GM12878 (cell line): ENCODE results near the gene ABHD15. TPM values are rescaled to one million over a fixed set of nuclear protein-coding genes. Genes with fewer than 3 reads are reported as not detected.

Source experiments
- ATAC-seq: fragments of 200-7000 bp; cut with Tn5 transposase; 3 replicates; pipeline ENCODE4 v1.9.1; 2020; ENCODE audit warnings: mild to moderate bottlenecking, moderate library complexity
- BruUV-seq: library from RNA; stranded (reverse); fragments of 400-500 nt; replicated peaks from 2 replicates; lab custom pipeline; 2021; lab: Mats Ljungman, UMichigan
- CTCF ChIA-PET: fragments of 300-600 bp; sonication (Branson Sonifier 250); formaldehyde crosslinking; extraction: SDS; loops from one replicate; lab custom pipeline; 2021; ENCODE audit warnings: inconsistent platforms; lab: Yijun Ruan, JAX
- POLR2A ChIA-PET: fragments of 350-600 bp; formaldehyde crosslinking; extraction: SDS; loops from one replicate; lab custom pipeline; 2021; ENCODE audit warnings: inconsistent platforms; lab: Charles Lee
- RAD21 ChIA-PET: fragments of 300-600 bp; sonication (Branson Sonifier 250); formaldehyde crosslinking; loops from one replicate; lab custom pipeline; 2023; ENCODE audit warnings: antibody characterized with exemption; ENCODE audit not compliant: unreplicated experiment; lab: Charles Lee
- SMC1A ChIA-PET: fragments of 300-600 bp; sonication (Branson Sonifier 250); formaldehyde crosslinking; loops from one replicate; lab custom pipeline; 2023; ENCODE audit not compliant: unreplicated experiment, uncharacterized antibody; lab: Charles Lee
- DNase-seq: peaks from one replicate; pipeline ENCODE4 v3.0.0-alpha.2; 2011; ENCODE audit warnings: low read depth, low spot score
- FAIRE-seq: peaks from 3 replicates; lab custom pipeline; 2011; peaks lifted over from hg19 to GRCh38; lab: Jason Lieb, UNC
- H2AFZ ChIP-seq: 2 replicates; pipeline ENCODE4 v1.6.0; 2011; ENCODE audit warnings: low read depth, low read length, control low read depth; ENCODE audit not compliant: control insufficient read depth
- H3K27ac ChIP-seq: 2 replicates; pipeline ENCODE4 v1.5.1; 2011; ENCODE audit warnings: control low read depth; ENCODE audit not compliant: control insufficient read depth, insufficient read depth
- H3K27me3 ChIP-seq, 2 experiments: replicated peaks in 1 of 2; 2 replicates each; pipeline versions ENCODE4 v1.6.0 to v1.6.1; 2011; ENCODE audit warnings: low read length in 1 of 2; ENCODE audit not compliant: control insufficient read depth in 2 of 2, insufficient read depth in 2 of 2
- H3K36me3 ChIP-seq, 2 experiments: 2 replicates each; pipeline ENCODE4 v1.5.1; 2011; ENCODE audit warnings: low read length in 1 of 2; ENCODE audit not compliant: control insufficient read depth in 2 of 2, insufficient read depth in 2 of 2
- H3K4me1 ChIP-seq: 2 replicates; pipeline ENCODE4 v1.6.1; 2011; ENCODE audit warnings: mild to moderate bottlenecking, low read length, moderate library complexity, mixed read lengths; ENCODE audit not compliant: control insufficient read depth, insufficient read depth
- H3K4me2 ChIP-seq: 2 replicates; pipeline ENCODE4 v1.6.0; 2011; ENCODE audit warnings: control low read depth; ENCODE audit not compliant: control insufficient read depth, insufficient read depth
- H3K4me3 ChIP-seq: fragments of 200-600 bp; sonication (generic); 2 replicates; pipeline ENCODE4 v1.5.1; 2016
- H3K79me2 ChIP-seq: 2 replicates; pipeline ENCODE4 v1.6.0; 2011; ENCODE audit warnings: low read length; ENCODE audit not compliant: control insufficient read depth, insufficient read depth
- H3K9ac ChIP-seq: 2 replicates; pipeline ENCODE4 v1.8.0; 2011; ENCODE audit warnings: low read length, control low read depth, mixed read lengths; ENCODE audit not compliant: control insufficient read depth, insufficient read depth
- H3K9me3 ChIP-seq: replicated peaks from 3 replicates; pipeline ENCODE4 v1.5.1; 2011; ENCODE audit warnings: mild to moderate bottlenecking, low read length; ENCODE audit not compliant: control insufficient read depth, insufficient read depth
- H4K20me1 ChIP-seq: 2 replicates; pipeline ENCODE4 v1.6.0; 2011; ENCODE audit not compliant: control insufficient read depth, insufficient read depth
- CBFB ChIP-seq: IDR thresholded peaks from 2 replicates; pipeline ENCODE4 v1.6.1; 2016; ENCODE audit warnings: antibody characterized with exemption, low read depth
- EZH2 ChIP-seq: IDR thresholded peaks from 2 replicates; pipeline ENCODE4 v1.6.1; 2012; ENCODE audit warnings: low read depth, mild to moderate bottlenecking, control low read depth, inconsistent platforms, low read length, borderline replicate concordance; ENCODE audit not compliant: control insufficient read depth
- HCFC1 ChIP-seq: fragments of 150-350 bp; IDR thresholded peaks from 2 replicates; pipeline ENCODE4 v1.6.1; 2014; ENCODE audit warnings: low read length
- KAT2A ChIP-seq: conservative IDR thresholded peaks from 2 replicates; pipeline ENCODE4 v1.6.1; 2011; ENCODE audit warnings: low read depth, low read length; ENCODE audit not compliant: control insufficient read depth
- PAX5 ChIP-seq: IDR thresholded peaks from 2 replicates; pipeline ENCODE4 v1.6.1; 2011; ENCODE audit warnings: low read depth, low read length, borderline replicate concordance
- POLR2A ChIP-seq: IDR thresholded peaks from 2 replicates; pipeline ENCODE4 v1.6.1; 2011; ENCODE audit warnings: low read depth, mild to moderate bottlenecking, low read length
- RAD51 ChIP-seq: fragments of 450-650 bp; IDR thresholded peaks from 2 replicates; pipeline ENCODE4 v1.6.1; 2016; ENCODE audit warnings: moderate library complexity, mild to moderate bottlenecking, inconsistent platforms
- SIN3A ChIP-seq: IDR thresholded peaks from 2 replicates; pipeline ENCODE4 v1.6.1; 2012; ENCODE audit warnings: low read depth, low read length, improper control_type of control experiment
- SUZ12 ChIP-seq: fragments of 200-600 bp; sonication (generic); IDR thresholded peaks from one replicate; pipeline ENCODE4 v1.6.1; 2018; ENCODE audit warnings: antibody characterized with exemption, mild to moderate bottlenecking; ENCODE audit not compliant: unreplicated experiment
- WGBS: methylation state at CpG from one replicate; pipeline ENCODE4 v1.1.6; 2016; ENCODE audit warnings: low lambda C conversion rate; ENCODE audit not compliant: insufficient replicate concordance, insufficient coverage; ENCODE audit errors: missing lambda C conversion rate; 5-methylcytosine and 5-hydroxymethylcytosine counted together
- in situ Hi-C: fragments of 300-500 bp; cut with MboI; formaldehyde crosslinking; loops from 9 replicates; pipeline ENCODE4 v1.14.3; 2018; ENCODE audit warnings: mixed read lengths
- intact Hi-C: fragments of 100-400 bp; cut with micrococcal nuclease; formaldehyde crosslinking; loops from one replicate; pipeline ENCODE4 v1.14.2; 2022; ENCODE audit not compliant: unreplicated experiment
- polyA plus RNA-seq, 11 experiments: library from polyadenylated mRNA; depleted of rRNA in 4 of 11; unstranded in 6 of 11; stranded (reverse) in 5 of 11; fragments of >200 nt; fragmentation: Nextera tagmentation in 4 of 11; fragmentation: Illumina TruSeq in 1 of 11; extraction: Ambion mirVana in 4 of 11; extraction: Trizol in 1 of 11; gene quantifications; 1 replicate in 1 of 11; 2 replicates in 10 of 11; pipeline versions ENCODE4 v1.2.1 to v1.2.3, GENCODE V29; 2011 to 2016; ENCODE audit warnings: inconsistent platforms in 2 of 11, missing spikeins in 2 of 11, low read depth in 1 of 11
- total RNA-seq, 4 experiments: library from RNA; depleted of rRNA in 3 of 4; stranded (reverse); fragments of >200 nt in 3 of 4; fragmentation: Illumina TruSeq in 1 of 4; extraction: Trizol in 1 of 4; gene quantifications; 2 replicates each; pipeline versions ENCODE4 v1.2.1 to v1.2.3, GENCODE V29; 2013 to 2021
- TF ChIP-seq, protein P1 (sequence below): fragments of 450-650 bp; IDR thresholded peaks from 2 replicates; pipeline ENCODE4 v1.6.1; 2014; ENCODE audit warnings: mild to moderate bottlenecking
- TF ChIP-seq, protein P2 (sequence below): fragments of 450-650 bp; formaldehyde crosslinking; IDR thresholded peaks from 2 replicates; pipeline ENCODE4 v1.4.0; 2022; ENCODE audit warnings: mild to moderate bottlenecking, moderate library complexity
- TF ChIP-seq, protein P3 (sequence below): IDR thresholded peaks from 2 replicates; pipeline ENCODE4 v1.6.1; 2012; ENCODE audit warnings: mild to moderate bottlenecking, low read depth, low read length
- TF ChIP-seq, protein P4 (sequence below): IDR thresholded peaks from 2 replicates; pipeline ENCODE4 v1.6.1; 2012; ENCODE audit warnings: low read length, inconsistent platforms

The ABHD15 gene
- total and polyA plus RNA-seq, 10 of the 15 experiments (the other 5 are each of a cell fraction or from before 2014, with no cell fraction given), result 2.1 to 9.2 (median 4.9) TPM

DNA sequence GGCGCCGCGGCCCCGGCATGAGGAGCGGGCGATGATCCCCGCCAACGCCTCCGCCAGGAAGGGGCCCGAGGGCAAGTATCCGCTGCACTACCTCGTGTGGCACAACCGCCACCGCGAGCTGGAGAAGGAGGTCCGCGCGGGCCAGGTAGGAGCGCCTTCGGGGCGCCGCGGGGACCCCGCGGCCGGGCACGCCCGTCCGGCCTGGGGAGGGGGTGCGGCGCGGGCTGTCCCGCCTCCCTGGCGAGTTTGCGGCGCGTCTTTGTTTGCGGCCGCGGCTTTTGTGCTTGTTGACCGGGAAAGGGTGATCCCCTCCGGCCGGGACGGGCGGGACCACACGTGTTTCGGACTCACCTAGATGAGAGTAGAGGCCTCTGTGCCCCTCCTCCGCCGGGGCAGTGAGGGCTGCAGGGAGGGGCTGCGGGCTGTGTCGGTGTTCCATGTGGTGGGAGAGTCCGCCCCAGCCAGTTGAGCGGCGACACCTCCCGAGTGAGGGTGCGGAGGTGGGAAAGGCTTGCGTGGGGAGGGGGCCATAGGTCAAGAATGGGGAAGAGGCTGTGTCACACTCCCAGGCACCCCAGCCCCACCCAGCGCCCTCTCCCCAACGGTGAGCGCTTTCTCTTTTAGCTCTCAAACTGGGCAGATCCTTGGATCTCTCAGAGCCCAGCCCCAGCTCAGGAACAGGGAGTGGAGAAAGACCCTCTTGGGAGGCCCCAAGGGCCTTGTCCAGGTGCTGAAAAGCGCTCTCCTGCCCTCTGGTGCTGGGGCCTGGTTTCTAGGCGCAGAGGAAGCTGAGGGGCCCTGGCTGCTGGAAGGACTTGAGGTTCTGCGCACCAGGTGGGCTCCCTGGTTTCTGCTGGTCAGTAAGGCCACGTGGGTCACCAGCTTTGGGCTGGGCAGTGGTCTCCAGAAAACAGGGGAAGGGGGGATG, 27.0 kb upstream of the ABHD15 start:
- DNase-seq (no peak), FAIRE-seq (no peak), ATAC-seq (no peak)
- SMC1A ChIA-PET, result interaction anchor here (0.8 to 1.9 kb wide), 2 partner anchors 12 to 13 kb away, joined by 3 to 7 read pairs; no protein-coding TSS in a partner anchor
- BruUV-seq, result no TSS peak
- no peaks in the 10 kb centered on the region for H4K20me1 ChIP-seq
- H3K27ac ChIP-seq, result no peak overlapping the region
- no peak overlapping the region; the same call in 1 of the 2 replicates for H3K9ac ChIP-seq
- POLR2A ChIA-PET, result interaction anchor here (1.0 to 1.1 kb wide), 2 partner anchors 20 to 21 kb away, joined by 3 to 4 read pairs; no protein-coding TSS in a partner anchor
- WGBS, result 8% methylated on average over 52 of the region's 64 CpGs
- no peaks in the 10 kb centered on the region for H3K9me3 ChIP-seq
- RAD21 ChIA-PET, result interaction anchor here (0.5 to 2.9 kb wide), 4 partner anchors 10 to 224 kb away, joined by 3 to 16 read pairs (median 8); no protein-coding TSS in a partner anchor
- H3K79me2 ChIP-seq, result peaks cover 6% of the 10 kb centered on the region
- H3K27me3 ChIP-seq, result no peaks in the 10 kb centered on the region; a peak in 1 of 4 replicates
- CTCF ChIA-PET, result interaction anchor here (0.6 to 5.0 kb wide), 12 partner anchors 11 to 224 kb away, joined by 3 to 72 read pairs (median 6); no protein-coding TSS in a partner anchor
- intact Hi-C loops, result loop anchor here (10.0 kb wide), 1 partner anchor 229 kb away; no protein-coding TSS in a partner anchor
- peak overlapping the region; percentile 47; the same call in 1 of the 2 replicates for H2AFZ ChIP-seq
- peak overlapping the region; percentile 73 for H3K4me2 ChIP-seq
- H3K4me3 ChIP-seq, result peak overlapping the region; percentile 67
- H3K4me1 ChIP-seq, result peaks cover 36% of the 10 kb centered on the region
- in situ Hi-C loops, result no loop called here
- H3K36me3 ChIP-seq, result no peaks in the 10 kb centered on the region
- TF ChIP-seq, protein P1, sequence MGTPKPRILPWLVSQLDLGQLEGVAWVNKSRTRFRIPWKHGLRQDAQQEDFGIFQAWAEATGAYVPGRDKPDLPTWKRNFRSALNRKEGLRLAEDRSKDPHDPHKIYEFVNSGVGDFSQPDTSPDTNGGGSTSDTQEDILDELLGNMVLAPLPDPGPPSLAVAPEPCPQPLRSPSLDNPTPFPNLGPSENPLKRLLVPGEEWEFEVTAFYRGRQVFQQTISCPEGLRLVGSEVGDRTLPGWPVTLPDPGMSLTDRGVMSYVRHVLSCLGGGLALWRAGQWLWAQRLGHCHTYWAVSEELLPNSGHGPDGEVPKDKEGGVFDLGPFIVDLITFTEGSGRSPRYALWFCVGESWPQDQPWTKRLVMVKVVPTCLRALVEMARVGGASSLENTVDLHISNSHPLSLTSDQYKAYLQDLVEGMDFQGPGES, result no peak
- TF ChIP-seq SIN3A (peak; percentile 95; the same call in 1 of the 2 replicates), KAT2A (no peak), EZH2 (no peak), PAX5 (no peak), RAD51 (no peak), CBFB (no peak), POLR2A (no peak), HCFC1 (no peak), SUZ12 (no peak)
- TF ChIP-seq, protein P2, sequence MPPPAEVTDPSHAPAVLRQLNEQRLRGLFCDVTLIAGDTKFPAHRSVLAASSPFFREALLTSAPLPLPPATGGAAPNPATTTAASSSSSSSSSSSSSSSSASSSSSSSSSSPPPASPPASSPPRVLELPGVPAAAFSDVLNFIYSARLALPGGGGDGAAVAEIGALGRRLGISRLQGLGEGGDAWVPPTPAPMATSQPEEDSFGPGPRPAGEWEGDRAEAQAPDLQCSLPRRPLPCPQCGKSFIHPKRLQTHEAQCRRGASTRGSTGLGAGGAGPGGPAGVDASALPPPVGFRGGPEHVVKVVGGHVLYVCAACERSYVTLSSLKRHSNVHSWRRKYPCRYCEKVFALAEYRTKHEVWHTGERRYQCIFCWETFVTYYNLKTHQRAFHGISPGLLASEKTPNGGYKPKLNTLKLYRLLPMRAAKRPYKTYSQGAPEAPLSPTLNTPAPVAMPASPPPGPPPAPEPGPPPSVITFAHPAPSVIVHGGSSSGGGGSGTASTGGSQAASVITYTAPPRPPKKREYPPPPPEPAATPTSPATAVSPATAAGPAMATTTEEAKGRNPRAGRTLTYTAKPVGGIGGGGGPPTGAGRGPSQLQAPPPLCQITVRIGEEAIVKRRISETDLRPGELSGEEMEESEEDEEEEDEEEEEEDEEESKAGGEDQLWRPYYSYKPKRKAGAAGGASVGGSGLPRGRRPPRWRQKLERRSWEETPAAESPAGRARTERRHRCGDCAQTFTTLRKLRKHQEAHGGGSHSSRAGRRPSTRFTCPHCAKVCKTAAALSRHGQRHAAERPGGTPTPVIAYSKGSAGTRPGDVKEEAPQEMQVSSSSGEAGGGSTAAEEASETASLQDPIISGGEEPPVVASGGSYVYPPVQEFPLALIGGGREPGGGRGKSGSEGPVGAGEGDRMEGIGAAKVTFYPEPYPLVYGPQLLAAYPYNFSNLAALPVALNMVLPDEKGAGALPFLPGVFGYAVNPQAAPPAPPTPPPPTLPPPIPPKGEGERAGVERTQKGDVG (CRISPR knock-in tag), result no peak
- TF ChIP-seq, protein P3, sequence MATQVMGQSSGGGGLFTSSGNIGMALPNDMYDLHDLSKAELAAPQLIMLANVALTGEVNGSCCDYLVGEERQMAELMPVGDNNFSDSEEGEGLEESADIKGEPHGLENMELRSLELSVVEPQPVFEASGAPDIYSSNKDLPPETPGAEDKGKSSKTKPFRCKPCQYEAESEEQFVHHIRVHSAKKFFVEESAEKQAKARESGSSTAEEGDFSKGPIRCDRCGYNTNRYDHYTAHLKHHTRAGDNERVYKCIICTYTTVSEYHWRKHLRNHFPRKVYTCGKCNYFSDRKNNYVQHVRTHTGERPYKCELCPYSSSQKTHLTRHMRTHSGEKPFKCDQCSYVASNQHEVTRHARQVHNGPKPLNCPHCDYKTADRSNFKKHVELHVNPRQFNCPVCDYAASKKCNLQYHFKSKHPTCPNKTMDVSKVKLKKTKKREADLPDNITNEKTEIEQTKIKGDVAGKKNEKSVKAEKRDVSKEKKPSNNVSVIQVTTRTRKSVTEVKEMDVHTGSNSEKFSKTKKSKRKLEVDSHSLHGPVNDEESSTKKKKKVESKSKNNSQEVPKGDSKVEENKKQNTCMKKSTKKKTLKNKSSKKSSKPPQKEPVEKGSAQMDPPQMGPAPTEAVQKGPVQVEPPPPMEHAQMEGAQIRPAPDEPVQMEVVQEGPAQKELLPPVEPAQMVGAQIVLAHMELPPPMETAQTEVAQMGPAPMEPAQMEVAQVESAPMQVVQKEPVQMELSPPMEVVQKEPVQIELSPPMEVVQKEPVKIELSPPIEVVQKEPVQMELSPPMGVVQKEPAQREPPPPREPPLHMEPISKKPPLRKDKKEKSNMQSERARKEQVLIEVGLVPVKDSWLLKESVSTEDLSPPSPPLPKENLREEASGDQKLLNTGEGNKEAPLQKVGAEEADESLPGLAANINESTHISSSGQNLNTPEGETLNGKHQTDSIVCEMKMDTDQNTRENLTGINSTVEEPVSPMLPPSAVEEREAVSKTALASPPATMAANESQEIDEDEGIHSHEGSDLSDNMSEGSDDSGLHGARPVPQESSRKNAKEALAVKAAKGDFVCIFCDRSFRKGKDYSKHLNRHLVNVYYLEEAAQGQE, result peak; percentile 98
- TF ChIP-seq, protein P4, sequence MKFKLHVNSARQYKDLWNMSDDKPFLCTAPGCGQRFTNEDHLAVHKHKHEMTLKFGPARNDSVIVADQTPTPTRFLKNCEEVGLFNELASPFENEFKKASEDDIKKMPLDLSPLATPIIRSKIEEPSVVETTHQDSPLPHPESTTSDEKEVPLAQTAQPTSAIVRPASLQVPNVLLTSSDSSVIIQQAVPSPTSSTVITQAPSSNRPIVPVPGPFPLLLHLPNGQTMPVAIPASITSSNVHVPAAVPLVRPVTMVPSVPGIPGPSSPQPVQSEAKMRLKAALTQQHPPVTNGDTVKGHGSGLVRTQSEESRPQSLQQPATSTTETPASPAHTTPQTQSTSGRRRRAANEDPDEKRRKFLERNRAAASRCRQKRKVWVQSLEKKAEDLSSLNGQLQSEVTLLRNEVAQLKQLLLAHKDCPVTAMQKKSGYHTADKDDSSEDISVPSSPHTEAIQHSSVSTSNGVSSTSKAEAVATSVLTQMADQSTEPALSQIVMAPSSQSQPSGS, result no peak
